RPMI8226 (cell line): ENCODE results near the gene PCSK5.
"Not testable (repeated sequence)": the region's sequence is repeated elsewhere in the genome, so short reads cannot be mapped to it uniquely, and the experiment has no call there.

ENCODE experiments used
- DNase-seq: peaks from one replicate; pipeline ENCODE4 v3.0.0-alpha.2; 2015

Gene PCSK5

GRCh38 chr9:75890472-75891276 is at the start of gene PCSK5:
Gene PCSK5, plus strand, starts transcription at chr9:75890673. Its CDS starts 509 bp downstream, at chr9:75891182.
- DNase-seq, result peak; percentile 38

- no peak for DNase-seq
Measured at GRCh38 chr9:75844321-75844720, 46.2 kb upstream of the PCSK5 start.

- no peak for DNase-seq
Measured at GRCh38 chr9:75845806-75846205, 44.7 kb upstream of the PCSK5 start.

- DNase-seq, result no peak
Measured at GRCh38 chr9:75847085-75847484, 43.4 kb upstream of the PCSK5 start.

- no peak for DNase-seq
Measured at GRCh38 chr9:75850459-75851200, 39.8 kb upstream of the PCSK5 start.

GRCh38 chr9:75851917-75852316 is 38.6 kb upstream of the PCSK5 start:
- DNase-seq, result no peak

GRCh38 chr9:75852746-75853145 is 37.7 kb upstream of the PCSK5 start:
- no peak for DNase-seq

- no peak for DNase-seq
Measured at GRCh38 chr9:75855509-75855908, 35.0 kb upstream of the PCSK5 start.

GRCh38 chr9:75858497-75859092 is 31.9 kb upstream of the PCSK5 start:
- no peak for DNase-seq

GRCh38 chr9:75864266-75864665 is 26.2 kb upstream of the PCSK5 start:
- DNase-seq, result no peak

- DNase-seq, result peak; percentile 56
Measured at GRCh38 chr9:75866273-75866871, 24.1 kb upstream of the PCSK5 start.

- not testable (repeated sequence) for DNase-seq
Measured at GRCh38 chr9:75868526-75868925, 21.9 kb upstream of the PCSK5 start.

- DNase-seq, result no peak
Measured at GRCh38 chr9:75869236-75869635, 21.2 kb upstream of the PCSK5 start.

- no peak for DNase-seq
Measured at GRCh38 chr9:75870450-75870849, 20.0 kb upstream of the PCSK5 start.

- DNase-seq, result no peak
Measured at GRCh38 chr9:75871624-75872023, 18.8 kb upstream of the PCSK5 start.

GRCh38 chr9:75873712-75874111 is 16.8 kb upstream of the PCSK5 start:
- DNase-seq, result no peak

GRCh38 chr9:75876999-75877640 is 13.4 kb upstream of the PCSK5 start:
- DNase-seq, result no peak

- DNase-seq, result no peak
Measured at GRCh38 chr9:75878488-75878860, 12.0 kb upstream of the PCSK5 start.

GRCh38 chr9:75880618-75881017 is 9.9 kb upstream of the PCSK5 start:
- no peak for DNase-seq

- DNase-seq, result no peak
Measured at GRCh38 chr9:75881761-75882160, 8.7 kb upstream of the PCSK5 start.

- DNase-seq, result no peak
Measured at GRCh38 chr9:75885652-75886051, 4.8 kb upstream of the PCSK5 start.

GRCh38 chr9:75889577-75889976 is 896 bp upstream of the PCSK5 start:
- no peak for DNase-seq

GRCh38 chr9:75889977-75890471 is 449 bp upstream of the PCSK5 start:
- DNase-seq, result no peak
